GM19397 (cell line): ENCODE data around the gene JAM2.

Experiments
- ATAC-seq: cut with Tn5 transposase; IDR thresholded peaks from one replicate; pipeline ENCODE4 v1.9.1; 2021; ENCODE audit warnings: mild to moderate bottlenecking, moderate library complexity; ENCODE audit not compliant: unreplicated experiment

Gene JAM2

GRCh38 chr21:25764065-25764464, 125.0 kb downstream of the JAM2 start:
- ATAC-seq, result no peak
